Dedifferentiated amniotic fluid mesenchymal stem cell (primary cell): ENCODE results near the gene IQSEC1.

Experiments used
- DNase-seq: peaks from one replicate; pipeline ENCODE4 v3.0.0-alpha.2; 2016; ENCODE audit errors: extremely low spot score

The IQSEC1 gene

GRCh38 chr3:13068269-13069010 lies 4.8 kb downstream of the IQSEC1 start:
- no peak for DNase-seq

- DNase-seq = no peak
Measured at GRCh38 chr3:13067778-13068177, 5.5 kb downstream of the IQSEC1 start.

GRCh38 chr3:13066834-13067233 lies 6.4 kb downstream of the IQSEC1 start:
- DNase-seq = no peak

GRCh38 chr3:13066236-13066635 lies 7.0 kb downstream of the IQSEC1 start:
- DNase-seq = no peak

- DNase-seq = no peak
Measured at GRCh38 chr3:13065727-13066126, 7.5 kb downstream of the IQSEC1 start.

GRCh38 chr3:13064964-13065363 lies 8.3 kb downstream of the IQSEC1 start:
- no peak for DNase-seq

- DNase-seq = no peak
Measured at GRCh38 chr3:13064159-13064868, 8.9 kb downstream of the IQSEC1 start.

GRCh38 chr3:13063225-13063624 lies 10.0 kb downstream of the IQSEC1 start:
- no peak for DNase-seq

- no peak for DNase-seq
Measured at GRCh38 chr3:13062647-13063046, 10.6 kb downstream of the IQSEC1 start.

- no peak for DNase-seq
Measured at GRCh38 chr3:13060341-13060910, 12.8 kb downstream of the IQSEC1 start.

- DNase-seq = no peak
Measured at GRCh38 chr3:13058346-13059120, 14.7 kb downstream of the IQSEC1 start.

GRCh38 chr3:13057282-13058040 lies 15.8 kb downstream of the IQSEC1 start:
- DNase-seq = no peak

- no peak for DNase-seq
Measured at GRCh38 chr3:13055634-13056033, 17.6 kb downstream of the IQSEC1 start.

GRCh38 chr3:13054341-13055285 lies 18.6 kb downstream of the IQSEC1 start:
- DNase-seq = no peak

GRCh38 chr3:13053893-13054292 lies 19.3 kb downstream of the IQSEC1 start:
- DNase-seq = no peak

GRCh38 chr3:13053420-13053819 lies 19.8 kb downstream of the IQSEC1 start:
- DNase-seq = no peak

GRCh38 chr3:13052191-13052820 lies 20.9 kb downstream of the IQSEC1 start:
- DNase-seq = no peak

GRCh38 chr3:13051581-13051980 lies 21.6 kb downstream of the IQSEC1 start:
- DNase-seq = no peak

GRCh38 chr3:13051066-13051465 lies 22.2 kb downstream of the IQSEC1 start:
- DNase-seq = no peak

GRCh38 chr3:13050446-13050845 lies 22.8 kb downstream of the IQSEC1 start:
- DNase-seq = no peak
